Neural progenitor cell (in vitro differentiated cells): ENCODE measurements around the gene KCTD10.

Experiments
- CTCF ChIP-seq: fragments of 200-600 bp; sonication (generic); IDR thresholded peaks from 2 replicates; pipeline ENCODE4 v1.5.1; 2017; ENCODE audit warnings: antibody characterized with exemption, mild to moderate bottlenecking
- EZH2 ChIP-seq: fragments of 200-600 bp; sonication (generic); IDR thresholded peaks from 2 replicates; pipeline ENCODE4 v1.6.1; 2017; ENCODE audit warnings: antibody characterized with exemption, mild to moderate bottlenecking, moderate library complexity
- EZH2phosphoT487 ChIP-seq: fragments of 200-600 bp; sonication (generic); IDR thresholded peaks from 2 replicates; pipeline ENCODE4 v1.6.1; 2017; ENCODE audit warnings: antibody characterized with exemption

- TF ChIP-seq CTCF (no peak), EZH2 (no peak), EZH2phosphoT487 (no peak)
These were observed 21.4 kb downstream of the KCTD10 start for GRCh38 chr12:109455706-109456105.
